ENCODE results near the gene PCDHA4. TPM values are rescaled to one million over a fixed set of nuclear protein-coding genes. Genes with fewer than 3 reads are reported as not detected.
"Not testable (repeated sequence)": the region's sequence is repeated elsewhere in the genome, so short reads cannot be mapped to it uniquely, and the experiment has no call there.

Gene PCDHA4
- total RNA-seq, 1 donor from 2014 or later = 0.59 TPM

- DNase-seq; ATAC-seq; intact Hi-C loops (cut with DNase I); H3K9me3 ChIP-seq; H3K4me3 ChIP-seq; H3K27ac ChIP-seq; H3K4me1 ChIP-seq; H3K36me3 ChIP-seq: not testable (repeated sequence)
- H3K27me3 ChIP-seq (ENCODE audit: low read depth) = peaks cover 22% of the 10 kb centered on the region
Observed at GRCh38 chr5:140849831-140850634, 43.2 kb downstream of the PCDHA4 start.

DNA sequence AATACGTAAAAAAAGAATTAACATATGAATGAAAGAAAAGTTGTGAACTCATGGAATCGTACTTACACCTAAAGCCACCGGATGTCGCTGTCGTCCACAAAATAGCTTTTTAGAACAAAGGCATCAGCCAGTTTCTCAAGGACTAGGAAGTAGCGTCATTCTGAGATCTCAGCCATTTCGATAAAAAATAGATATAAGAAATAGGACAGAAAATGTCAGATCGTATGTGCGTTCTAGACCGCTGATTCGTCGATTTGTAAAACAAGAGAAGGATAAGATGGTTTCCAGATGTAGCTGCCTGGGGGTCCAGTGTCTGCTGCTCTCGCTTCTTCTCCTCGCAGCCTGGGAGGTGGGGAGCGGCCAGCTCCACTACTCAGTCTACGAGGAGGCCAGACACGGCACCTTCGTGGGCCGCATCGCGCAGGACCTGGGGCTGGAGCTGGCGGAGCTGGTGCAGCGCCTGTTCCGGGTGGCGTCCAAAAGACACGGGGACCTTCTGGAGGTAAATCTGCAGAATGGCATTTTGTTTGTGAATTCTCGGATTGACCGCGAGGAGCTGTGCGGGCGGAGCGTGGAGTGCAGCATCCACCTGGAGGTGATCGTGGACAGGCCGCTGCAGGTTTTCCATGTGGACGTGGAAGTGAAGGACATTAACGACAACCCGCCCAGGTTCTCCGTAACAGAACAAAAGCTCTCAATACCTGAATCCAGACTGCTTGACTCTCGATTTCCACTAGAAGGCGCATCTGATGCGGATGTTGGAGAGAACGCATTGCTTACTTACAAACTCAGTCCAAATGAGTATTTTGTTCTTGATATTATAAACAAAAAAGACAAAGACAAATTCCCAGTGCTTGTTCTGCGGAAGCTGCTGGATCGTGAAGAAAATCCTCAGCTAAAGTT is 49.2 kb downstream of the PCDHA4 start, which contains the start of gene PCDHA10:
TSS of gene PCDHA10 (plus strand) at position 126 of the 903 bp plus-strand sequence. CDS start at position 278, 152 bp downstream.
- intact Hi-C loops (cut with DNase I) = no loop called here
- Histone ChIP-seq H3K27ac (no peak within 1 kb of the TSS), H3K4me1 (no peaks in the 10 kb centered on the region), H3K4me3 (peak within 1 kb of the TSS; percentile 32), H3K27me3 (ENCODE audit: low read depth) (no peaks in the 10 kb centered on the region), H3K9me3 (peaks cover 3% of the 10 kb centered on the region), H3K36me3 (no peaks in the 10 kb centered on the region)
- no peak for ATAC-seq
- no peak for DNase-seq
- peak; percentile 16 for TF ChIP-seq CTCF (IDR thresholded peaks at IDR 0.05)

GRCh38 chr5:140857177-140857986 is 50.5 kb downstream of the PCDHA4 start:
- DNase-seq (no peak), ATAC-seq (peak in 1 of 2 donors; percentile 51)
- Histone ChIP-seq H3K9me3 (peaks cover 3% of the 10 kb centered on the region), H3K27me3 (ENCODE audit: low read depth) (no peaks in the 10 kb centered on the region), H3K27ac (no peak overlapping the region), H3K4me3 (no peak overlapping the region), H3K4me1 (no peaks in the 10 kb centered on the region), H3K36me3 (no peaks in the 10 kb centered on the region)
- TF ChIP-seq CTCF (IDR thresholded peaks at IDR 0.05) = no peak
- intact Hi-C loops (cut with DNase I) = no loop called here

DNA sequence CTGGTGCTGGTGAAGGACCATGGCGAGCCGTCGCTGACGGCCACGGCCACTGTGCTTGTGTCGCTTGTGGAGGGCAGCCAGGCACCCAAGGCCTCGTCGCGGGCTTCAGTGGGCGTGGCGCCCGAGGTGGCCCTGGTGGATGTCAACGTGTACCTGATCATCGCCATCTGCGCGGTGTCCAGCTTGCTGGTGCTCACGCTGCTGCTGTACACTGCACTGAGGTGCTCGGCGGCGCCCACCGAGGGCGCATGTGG is 51.0 kb downstream of the PCDHA4 start:
- Histone ChIP-seq H3K9me3 (peaks cover 7% of the 10 kb centered on the region), H3K36me3 (no peaks in the 10 kb centered on the region), H3K27ac (no peak overlapping the region), H3K4me1 (no peaks in the 10 kb centered on the region), H3K4me3 (no peak overlapping the region), H3K27me3 (ENCODE audit: low read depth) (no peaks in the 10 kb centered on the region)
- no peak for TF ChIP-seq CTCF (IDR thresholded peaks at IDR 0.05)
- DNase-seq = no peak
- ATAC-seq = no peak
- intact Hi-C loops (cut with DNase I) = no loop called here

DNA sequence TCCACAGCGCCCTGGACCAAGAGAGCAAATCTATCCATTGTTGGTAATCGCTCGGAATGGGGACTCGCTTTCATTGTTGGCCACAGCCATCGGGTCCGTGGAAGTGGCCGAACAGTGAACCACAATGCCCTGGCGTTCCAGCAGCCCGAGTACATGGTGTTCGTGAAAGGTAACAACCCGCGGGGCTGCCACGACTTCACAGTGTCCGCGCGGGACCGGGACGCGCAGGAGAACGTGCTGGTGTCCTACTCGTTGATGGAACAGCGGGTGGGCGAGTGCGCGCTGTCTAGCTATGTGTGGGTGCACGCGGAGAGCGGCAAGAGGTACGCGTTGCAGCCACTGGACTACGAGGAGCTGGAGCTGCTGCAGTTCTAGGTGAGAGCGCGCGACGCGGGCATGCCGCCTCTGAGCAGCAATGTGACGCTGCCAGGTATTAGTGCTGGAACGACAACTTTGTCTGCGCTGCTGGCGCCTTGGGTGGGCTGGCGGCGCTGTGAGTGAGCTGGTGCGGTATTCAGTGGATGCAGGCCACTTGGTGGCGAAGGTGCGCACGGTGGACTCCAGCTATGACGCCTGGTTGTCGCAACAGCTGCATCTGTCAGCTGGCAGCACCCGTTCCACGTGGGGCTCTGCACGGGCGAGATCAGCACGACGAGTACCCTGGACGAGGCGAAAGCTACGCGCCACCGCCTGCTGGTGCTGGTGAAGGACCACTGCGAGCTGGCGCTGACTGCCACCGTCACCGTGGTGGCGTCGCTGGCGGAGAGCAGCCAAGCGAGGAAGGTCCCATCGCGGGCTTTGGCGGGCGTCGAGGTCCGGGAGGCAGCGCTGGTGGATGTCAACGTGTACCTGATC is 55.8 kb downstream of the PCDHA4 start:
- Histone ChIP-seq H3K36me3 (no peaks in the 10 kb centered on the region), H3K4me1 (no peaks in the 10 kb centered on the region), H3K9me3 (peaks cover 11% of the 10 kb centered on the region), H3K27ac (no peak overlapping the region), H3K27me3 (ENCODE audit: low read depth) (no peaks in the 10 kb centered on the region), H3K4me3 (no peak overlapping the region)
- TF ChIP-seq CTCF (IDR thresholded peaks at IDR 0.05) = no peak
- intact Hi-C loops (cut with DNase I) = no loop called here
- ATAC-seq = no peak
- no peak for DNase-seq

Other genes with a start within 250 kb of the PCDHA4 start
- gene SRA1, start 249.6 kb upstream of the PCDHA4 start, total RNA-seq = 21.4 TPM
- gene APBB3, start 242.5 kb upstream of the PCDHA4 start, total RNA-seq = 25.1 TPM
- 71.8 TPM for gene SLC35A4, start 242.2 kb upstream of the PCDHA4 start, total RNA-seq
- gene CD14, start 173.9 kb upstream of the PCDHA4 start, total RNA-seq = 165 TPM
- gene TMCO6, start 167.6 kb upstream of the PCDHA4 start, total RNA-seq = 12.3 TPM
- 53.3 TPM for gene NDUFA2, start 159.4 kb upstream of the PCDHA4 start, total RNA-seq
- 78.5 TPM for gene IK, start 159.2 kb upstream of the PCDHA4 start, total RNA-seq
- 22.4 TPM for gene WDR55, start 142.2 kb upstream of the PCDHA4 start, total RNA-seq
- gene DND1, start 133.5 kb upstream of the PCDHA4 start, total RNA-seq = 1.2 TPM
- gene HARS1, start 115.7 kb upstream of the PCDHA4 start, total RNA-seq = 44.5 TPM
- 27.6 TPM for gene HARS2, start 115.6 kb upstream of the PCDHA4 start, total RNA-seq
- 42.9 TPM for gene ZMAT2, start 106.6 kb upstream of the PCDHA4 start, total RNA-seq
- gene PCDHA1, start 20.9 kb upstream of the PCDHA4 start, total RNA-seq = not detected
- not detected for gene PCDHA2, start 12.2 kb upstream of the PCDHA4 start, total RNA-seq
- gene PCDHA3, start 6.0 kb upstream of the PCDHA4 start, total RNA-seq = 0.77 TPM
- gene PCDHA5, start 14.5 kb downstream of the PCDHA4 start, total RNA-seq = 0.18 TPM
- gene PCDHA6, start 20.9 kb downstream of the PCDHA4 start, total RNA-seq = 0.50 TPM
- 0.15 TPM for gene PCDHA7, start 27.2 kb downstream of the PCDHA4 start, total RNA-seq
- 0.38 TPM for gene PCDHA8, start 34.1 kb downstream of the PCDHA4 start, total RNA-seq
- gene PCDHA9, start 41.3 kb downstream of the PCDHA4 start, total RNA-seq = 0.32 TPM
- gene PCDHA10, start 48.8 kb downstream of the PCDHA4 start, total RNA-seq = 1.5 TPM
- gene PCDHA11, start 61.9 kb downstream of the PCDHA4 start, total RNA-seq = 0.38 TPM
- 6.6 TPM for gene PCDHA12, start 68.2 kb downstream of the PCDHA4 start, total RNA-seq
- 0.97 TPM for gene PCDHA13, start 75.1 kb downstream of the PCDHA4 start, total RNA-seq
- gene PCDHAC1, start 119.2 kb downstream of the PCDHA4 start, total RNA-seq = 3.1 TPM
- 5.8 TPM for gene PCDHAC2, start 159.4 kb downstream of the PCDHA4 start, total RNA-seq
- 0.15 TPM for gene PCDHB1, start 244.3 kb downstream of the PCDHA4 start, total RNA-seq

Data from lower lobe of right lung (tissue), 2 donors.